GM20000 (cell line): ENCODE measurements around the gene KISS1.

Experiments
- DNase-seq: peaks from one replicate; pipeline ENCODE4 v3.0.0; 2012; ENCODE audit warnings: low spot score
- TF ChIP-seq, protein P1 (sequence below): IDR thresholded peaks from 2 replicates; pipeline ENCODE4 v1.5.1; 2012; ENCODE audit warnings: mild to moderate bottlenecking, control low read depth; ENCODE audit errors: extremely low read depth, missing control alignments

KISS1 gene

DNA sequence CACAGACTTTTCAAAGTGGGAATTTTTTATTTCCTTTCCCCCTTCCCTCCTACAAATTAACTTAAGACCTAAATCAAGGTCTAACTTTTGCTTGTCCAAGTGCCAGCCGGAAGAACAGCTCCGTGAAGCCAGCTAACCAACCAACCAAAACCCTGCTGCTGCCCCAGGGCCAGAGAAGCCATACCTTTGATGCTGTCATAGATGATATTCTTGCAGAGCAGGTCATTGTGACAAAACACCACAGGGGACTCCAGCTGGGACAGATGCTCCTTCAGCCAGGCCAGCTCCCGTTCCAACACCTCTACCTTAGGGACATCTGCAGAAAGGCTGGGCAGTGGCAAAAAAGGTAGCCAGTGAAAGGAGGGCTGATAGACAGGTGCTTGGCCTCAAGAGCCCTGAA, 55.2 kb downstream of the KISS1 start:
- TF ChIP-seq, protein P1, sequence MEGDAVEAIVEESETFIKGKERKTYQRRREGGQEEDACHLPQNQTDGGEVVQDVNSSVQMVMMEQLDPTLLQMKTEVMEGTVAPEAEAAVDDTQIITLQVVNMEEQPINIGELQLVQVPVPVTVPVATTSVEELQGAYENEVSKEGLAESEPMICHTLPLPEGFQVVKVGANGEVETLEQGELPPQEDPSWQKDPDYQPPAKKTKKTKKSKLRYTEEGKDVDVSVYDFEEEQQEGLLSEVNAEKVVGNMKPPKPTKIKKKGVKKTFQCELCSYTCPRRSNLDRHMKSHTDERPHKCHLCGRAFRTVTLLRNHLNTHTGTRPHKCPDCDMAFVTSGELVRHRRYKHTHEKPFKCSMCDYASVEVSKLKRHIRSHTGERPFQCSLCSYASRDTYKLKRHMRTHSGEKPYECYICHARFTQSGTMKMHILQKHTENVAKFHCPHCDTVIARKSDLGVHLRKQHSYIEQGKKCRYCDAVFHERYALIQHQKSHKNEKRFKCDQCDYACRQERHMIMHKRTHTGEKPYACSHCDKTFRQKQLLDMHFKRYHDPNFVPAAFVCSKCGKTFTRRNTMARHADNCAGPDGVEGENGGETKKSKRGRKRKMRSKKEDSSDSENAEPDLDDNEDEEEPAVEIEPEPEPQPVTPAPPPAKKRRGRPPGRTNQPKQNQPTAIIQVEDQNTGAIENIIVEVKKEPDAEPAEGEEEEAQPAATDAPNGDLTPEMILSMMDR = no peak
- DNase-seq = no peak
